ENCODE data around the gene PCED1B.

- TF ChIP-seq CTCF (optimal IDR thresholded peaks at IDR 0.05 in 1 of 3, IDR thresholded peaks at IDR 0.05 in 1 of 3, conservative IDR thresholded peaks at IDR 0.05 in 1 of 3; ENCODE audit: extremely low read depth in 1 of 3, insufficient read depth in 2 of 3, low read length in 3 of 3) (no peak), EZH2 (IDR thresholded peaks at IDR 0.05; ENCODE audit: low read length) (no peak)
These were observed 44.8 kb upstream of the PCED1B start for GRCh38 chr12:47034661-47035060.

All from keratinocyte (primary cell).